HepG2 (cell line): Measurements from ENCODE around the gene HYAL2. TPM values are rescaled to one million over a fixed set of nuclear protein-coding genes. Genes with fewer than 3 reads are reported as not detected.

Source experiments
- ATRX ChIP-seq: sonication (generic); formaldehyde crosslinking; IDR thresholded peaks from 2 replicates; pipeline ENCODE4 v1.4.0; 2020; ENCODE audit warnings: missing genetic modification reagents, borderline replicate concordance
- CBX2 ChIP-seq, 2 experiments: fragments of 200-600 bp in 1 of 2; sonication (generic); formaldehyde crosslinking in 1 of 2; IDR thresholded peaks; 2 replicates each; pipeline versions ENCODE4 v1.7.0 to v1.8.1; 2018 to 2022; ENCODE audit warnings: low read depth in 2 of 2, low read length in 1 of 2, mild to moderate bottlenecking in 1 of 2, missing genetic modification reagents in 1 of 2
- CENPBD1 ChIP-seq: sonication (generic); formaldehyde crosslinking; IDR thresholded peaks from 2 replicates; pipeline ENCODE4 v1.8.0; 2022; ENCODE audit warnings: missing genetic modification reagents, low read depth, mild to moderate bottlenecking, borderline replicate concordance
- CREB3 ChIP-seq: sonication (generic); formaldehyde crosslinking; IDR thresholded peaks from 2 replicates; pipeline ENCODE4 v1.5.0; 2020; ENCODE audit warnings: missing genetic modification reagents
- DZIP1 ChIP-seq: sonication (generic); formaldehyde crosslinking; IDR thresholded peaks from 2 replicates; pipeline ENCODE4 v1.5.0; 2020; ENCODE audit warnings: mild to moderate bottlenecking, missing genetic modification reagents
- E2F2 ChIP-seq: sonication (generic); formaldehyde crosslinking; IDR thresholded peaks from 2 replicates; pipeline ENCODE4 v1.4.0; 2020; ENCODE audit warnings: missing genetic modification reagents, borderline replicate concordance
- FOXK2 ChIP-seq: fragments of 450-650 bp; IDR thresholded peaks from 2 replicates; pipeline ENCODE4 v1.6.1; 2016
- HNRNPK ChIP-seq: fragments of 200-400 bp; formaldehyde crosslinking; IDR thresholded peaks from 2 replicates; pipeline ENCODE4 v1.6.1; 2018; ENCODE audit warnings: low read length, low read depth, moderate library complexity, mild to moderate bottlenecking; ENCODE audit not compliant: poor library complexity, severe bottlenecking
- MEF2D ChIP-seq: sonication (generic); formaldehyde crosslinking; IDR thresholded peaks from 2 replicates; pipeline ENCODE4 v1.5.1; 2020; ENCODE audit warnings: mild to moderate bottlenecking, missing genetic modification reagents
- NR2F2 ChIP-seq: IDR thresholded peaks from 2 replicates; pipeline ENCODE4 v1.6.1; 2012; ENCODE audit warnings: low read depth, inconsistent platforms, borderline replicate concordance
- RARG ChIP-seq: sonication (generic); formaldehyde crosslinking; IDR thresholded peaks from 2 replicates; pipeline ENCODE4 v1.4.0; 2020; ENCODE audit warnings: low read depth, mild to moderate bottlenecking, missing genetic modification reagents
- SMAD1 ChIP-seq: sonication (generic); formaldehyde crosslinking; IDR thresholded peaks from 2 replicates; pipeline ENCODE4 v1.4.0; 2020; ENCODE audit warnings: missing genetic modification reagents, low read depth, mild to moderate bottlenecking, borderline replicate concordance
- ZBTB21 ChIP-seq: sonication (generic); formaldehyde crosslinking; IDR thresholded peaks from 2 replicates; pipeline ENCODE4 v1.4.0; 2020; ENCODE audit warnings: missing genetic modification reagents
- ZFP82 ChIP-seq: sonication (generic); formaldehyde crosslinking; IDR thresholded peaks from 2 replicates; pipeline ENCODE4 v1.5.1; 2020; ENCODE audit warnings: mild to moderate bottlenecking, missing genetic modification reagents, borderline replicate concordance
- ZMAT3 ChIP-seq: sonication (generic); formaldehyde crosslinking; conservative IDR thresholded peaks from 2 replicates; pipeline ENCODE4 v1.7.0; 2021; ENCODE audit warnings: missing genetic modification reagents
- ZMAT5 ChIP-seq: sonication (generic); formaldehyde crosslinking; IDR thresholded peaks from 2 replicates; pipeline ENCODE4 v1.5.0; 2020; ENCODE audit warnings: mild to moderate bottlenecking, low read depth, missing genetic modification reagents, borderline replicate concordance
- ZNF232 ChIP-seq: sonication (generic); formaldehyde crosslinking; IDR thresholded peaks from 2 replicates; pipeline ENCODE4 v1.4.0; 2020; ENCODE audit warnings: missing genetic modification reagents, borderline replicate concordance
- ZNF24 ChIP-seq: fragments of 450-650 bp; IDR thresholded peaks from 2 replicates; pipeline ENCODE4 v1.6.1; 2017; ENCODE audit warnings: antibody characterized with exemption, mild to moderate bottlenecking
- ZNF260 ChIP-seq: sonication (generic); formaldehyde crosslinking; IDR thresholded peaks from 2 replicates; pipeline ENCODE4 v1.4.0; 2020; ENCODE audit warnings: missing genetic modification reagents, low read depth, mild to moderate bottlenecking, borderline replicate concordance
- ZNF792 ChIP-seq: IDR thresholded peaks from 2 replicates; pipeline ENCODE4 v1.6.1; 2016
- ZSCAN5A ChIP-seq: sonication (generic); formaldehyde crosslinking; IDR thresholded peaks from 2 replicates; pipeline ENCODE4 v1.8.0; 2022; ENCODE audit warnings: mild to moderate bottlenecking, missing genetic modification reagents, borderline replicate concordance
- polyA plus RNA-seq, 8 experiments: library from polyadenylated mRNA; depleted of rRNA in 3 of 8; stranded (reverse) in 7 of 8; unstranded in 1 of 8; fragments of >200 nt; fragmentation: Illumina TruSeq in 4 of 8; extraction: Trizol in 4 of 8; gene quantifications; 2 replicates each; pipeline versions ENCODE4 v1.2.1 to v1.2.3, GENCODE V29; 2011 to 2016; ENCODE audit warnings: low read depth in 4 of 8, missing spikeins in 1 of 8, mixed read lengths in 1 of 8; ENCODE audit not compliant: insufficient read depth in 1 of 8
- total RNA-seq, 5 experiments: library from RNA; depleted of rRNA; stranded (reverse); fragments of >200 nt; fragmentation: Illumina TruSeq; extraction: Trizol; gene quantifications; 2 replicates each; pipeline ENCODE4 v1.2.3, GENCODE V29; 2016; ENCODE audit warnings: low read depth in 1 of 5

The HYAL2 gene
- total and polyA plus RNA-seq, 2 of the 13 experiments (the other 11 are each of a cell fraction or from before 2014, with no cell fraction given): 76.2 to 102 TPM

- TF ChIP-seq ZNF232 (CRISPR knock-in tag): no peak
- TF ChIP-seq ZNF260: no peak
- TF ChIP-seq ZMAT3: 0 out of 2 replicates have a peak, but pooled peaks have one; percentile 29
- TF ChIP-seq CENPBD1 (CRISPR knock-in tag): no peak
- TF ChIP-seq SMAD1: no peak; the same call in 1 of the 2 replicates
- no peak for TF ChIP-seq RARG (CRISPR knock-in tag)
- peak; percentile 93; the same call in 1 of the 2 replicates for TF ChIP-seq ZFP82 (CRISPR knock-in tag)
- TF ChIP-seq CREB3: no peak
- TF ChIP-seq ZNF24: no peak
- no peak for TF ChIP-seq ZMAT5 (CRISPR knock-in tag)
- no peak for TF ChIP-seq ZNF792
- no peak for TF ChIP-seq ZSCAN5A (CRISPR knock-in tag)
- no peak for TF ChIP-seq ZBTB21
- no peak; the same call in 1 of the 2 replicates for TF ChIP-seq NR2F2
- peak; percentile 94; the same call in 1 of the 2 replicates for TF ChIP-seq E2F2 (CRISPR knock-in tag)
- no peak; the same call in 1 of the 2 replicates for TF ChIP-seq FOXK2
- peak; percentile 67 for TF ChIP-seq MEF2D
- TF ChIP-seq DZIP1 (CRISPR knock-in tag): no peak
- peak; percentile 48 for TF ChIP-seq HNRNPK
- no peak for TF ChIP-seq CBX2 (IDR thresholded peaks at IDR 0.05; ENCODE audit: low read depth, low read length)
- TF ChIP-seq CBX2 (CRISPR knock-in tag; IDR thresholded peaks at IDR 0.05; ENCODE audit: low read depth): no peak
- TF ChIP-seq ATRX (CRISPR knock-in tag): no peak
These were observed 30.1 kb downstream of the HYAL2 start, which contains the start of gene IFRD2 (continued) for GRCh38 chr3:50292159-50293078.
